H1 (cell line): Measurements from ENCODE around the gene BTBD8. TPM values are rescaled to one million over a fixed set of nuclear protein-coding genes. Genes with fewer than 3 reads are reported as not detected.

Experiments
- CTCF ChIA-PET: fragments of 300-600 bp; sonication (Branson Sonifier 250); formaldehyde crosslinking; loops from one replicate; lab custom pipeline; 2021; ENCODE audit not compliant: partially characterized antibody; lab: Charles Lee
- POLR2A ChIA-PET: fragments of 300-600 bp; sonication (Branson Sonifier 250); formaldehyde crosslinking; loops from one replicate; lab custom pipeline; 2021; ENCODE audit warnings: inconsistent platforms; ENCODE audit not compliant: partially characterized antibody; lab: Charles Lee
- DNase-seq, 2 experiments: peaks; one replicate each; pipeline versions ENCODE4 v3.0.0 to v3.0.0-alpha.2; 2010 to 2022; ENCODE audit warnings: low spot score in 2 of 2, low read depth in 1 of 2, mixed read lengths in 1 of 2
- FAIRE-seq: peaks from 2 replicates; lab custom pipeline; 2011; peaks lifted over from hg19 to GRCh38; lab: Jason Lieb, UNC
- H2AFZ ChIP-seq: 2 replicates; pipeline ENCODE4 v1.8.1; 2012; ENCODE audit warnings: low read length, inconsistent platforms
- H2AK5ac ChIP-seq: 2 replicates; pipeline ENCODE4 v1.6.1; 2013; ENCODE audit warnings: low read depth, low read length
- H2BK120ac ChIP-seq: replicated peaks from 2 replicates; pipeline ENCODE3; 2013; ENCODE audit warnings: low read depth, low read length, inconsistent platforms
- H2BK12ac ChIP-seq: 2 replicates; pipeline ENCODE4 v1.6.1; 2013; ENCODE audit warnings: low read depth, low read length
- H2BK15ac ChIP-seq: 2 replicates; pipeline ENCODE4 v1.6.1; 2013; ENCODE audit warnings: low read length
- H2BK20ac ChIP-seq: 2 replicates; pipeline ENCODE4 v1.6.1; 2013; ENCODE audit warnings: low read length
- H2BK5ac ChIP-seq: 2 replicates; pipeline ENCODE4 v1.6.1; 2013; ENCODE audit warnings: low read depth, low read length
- H3K14ac ChIP-seq: 2 replicates; pipeline ENCODE4 v1.6.1; 2013; ENCODE audit warnings: inconsistent platforms; ENCODE audit not compliant: insufficient read length
- H3K18ac ChIP-seq: 2 replicates; pipeline ENCODE4 v1.6.1; 2013; ENCODE audit warnings: low read length; ENCODE audit errors: extremely low read depth
- H3K23ac ChIP-seq: 2 replicates; pipeline ENCODE4 v1.6.1; 2013; ENCODE audit warnings: inconsistent platforms; ENCODE audit not compliant: insufficient read length
- H3K23me2 ChIP-seq: 2 replicates; pipeline ENCODE4 v1.6.1; 2013; ENCODE audit warnings: low read depth, low read length
- H3K27ac ChIP-seq: 2 replicates; pipeline ENCODE4 v1.6.1; 2011; ENCODE audit warnings: low read depth, low read length, inconsistent platforms
- H3K27me3 ChIP-seq, 4 experiments: replicated peaks in 1 of 4; 1 replicate in 1 of 4; 2 replicates in 3 of 4; pipeline versions ENCODE4 v1.6.1 to v1.8.1; 2011 to 2013; ENCODE audit warnings: low read length in 3 of 4, mild to moderate bottlenecking in 3 of 4, inconsistent platforms in 2 of 4, mixed read lengths in 2 of 4, moderate library complexity in 1 of 4; ENCODE audit not compliant: control insufficient read depth in 3 of 4, insufficient read depth in 3 of 4; ENCODE audit errors: extremely low read depth in 1 of 4
- H3K36me3 ChIP-seq, 4 experiments: 2 replicates each; pipeline versions ENCODE4 v1.6.1 to v1.8.1; 2011 to 2013; ENCODE audit warnings: mild to moderate bottlenecking in 4 of 4, low read length in 3 of 4, moderate library complexity in 2 of 4, control low read depth in 1 of 4, inconsistent platforms in 1 of 4; ENCODE audit not compliant: insufficient read depth in 4 of 4, control insufficient read depth in 2 of 4
- H3K4ac ChIP-seq: replicated peaks from 2 replicates; pipeline ENCODE3; 2013; ENCODE audit warnings: low read length, low read depth, mixed read lengths, inconsistent platforms; ENCODE audit not compliant: insufficient read length
- H3K4me1 ChIP-seq, 4 experiments: replicated peaks in 1 of 4; 1 replicate in 1 of 4; 2 replicates in 3 of 4; pipeline versions ENCODE4 v1.6.1 to v1.8.1; 2011 to 2013; ENCODE audit warnings: low read length in 3 of 4, inconsistent platforms in 2 of 4, mixed read lengths in 1 of 4; ENCODE audit not compliant: insufficient read depth in 4 of 4, control insufficient read depth in 3 of 4
- H3K4me2 ChIP-seq, 2 experiments: 2 replicates each; pipeline versions ENCODE4 v1.6.1 to v1.8.1; 2011 to 2013; ENCODE audit warnings: low read depth in 2 of 2, low read length in 2 of 2, control low read depth in 1 of 2, inconsistent platforms in 1 of 2, mild to moderate bottlenecking in 1 of 2; ENCODE audit not compliant: insufficient read depth in 1 of 2
- H3K4me3 ChIP-seq, 4 experiments: fragments of 200-600, 300-600 bp in 1 of 4; sonication (generic), shearing (Covaris generic), sonication (Bioruptor Twin) in 1 of 4; 2 replicates each; pipeline versions ENCODE4 v1.5.1 to v1.8.1; 2011 to 2016; ENCODE audit warnings: low read length in 4 of 4, low read depth in 3 of 4, control low read depth in 2 of 4, inconsistent platforms in 2 of 4, mild to moderate bottlenecking in 2 of 4, mixed read lengths in 1 of 4, moderate library complexity in 1 of 4; ENCODE audit not compliant: insufficient read depth in 2 of 4; ENCODE audit errors: extremely low read depth in 1 of 4
- H3K56ac ChIP-seq: replicated peaks from 2 replicates; pipeline ENCODE3; 2013; ENCODE audit warnings: low read depth, mild to moderate bottlenecking, mixed read lengths, low read length, inconsistent platforms; ENCODE audit not compliant: insufficient read length
- H3K79me1 ChIP-seq: 2 replicates; pipeline ENCODE4 v1.6.1; 2013; ENCODE audit warnings: low read depth, low read length, control low read depth
- H3K79me2 ChIP-seq, 2 experiments: 2 replicates each; pipeline versions ENCODE4 v1.6.1 to v1.8.1; 2012 to 2013; ENCODE audit warnings: low read length in 2 of 2, mild to moderate bottlenecking in 2 of 2, inconsistent platforms in 1 of 2; ENCODE audit not compliant: insufficient read depth in 2 of 2, control insufficient read depth in 1 of 2
- H3K9ac ChIP-seq, 4 experiments: replicated peaks in 1 of 4; 1 replicate in 1 of 4; 2 replicates in 3 of 4; pipeline versions ENCODE4 v1.6.1 to v1.8.1; 2011 to 2013; ENCODE audit warnings: low read depth in 3 of 4, low read length in 3 of 4, control low read depth in 2 of 4, mild to moderate bottlenecking in 2 of 4, moderate library complexity in 2 of 4, inconsistent platforms in 1 of 4; ENCODE audit errors: extremely low read depth in 1 of 4
- H3K9me3 ChIP-seq, 2 experiments: 2 replicates each; pipeline versions ENCODE4 v1.6.1 to v1.8.1; 2012 to 2013; ENCODE audit warnings: mild to moderate bottlenecking in 2 of 2, moderate library complexity in 2 of 2, control low read depth in 1 of 2, inconsistent platforms in 1 of 2, low read depth in 1 of 2, low read length in 1 of 2, mixed read lengths in 1 of 2; ENCODE audit not compliant: insufficient read depth in 2 of 2
- H4K20me1 ChIP-seq, 2 experiments: replicated peaks in 1 of 2; 2 replicates each; pipeline versions ENCODE3 to v1.8.1; 2011 to 2013; ENCODE audit warnings: inconsistent platforms in 2 of 2, low read length in 2 of 2, mild to moderate bottlenecking in 1 of 2; ENCODE audit not compliant: insufficient read depth in 2 of 2, control insufficient read depth in 1 of 2
- H4K5ac ChIP-seq: 2 replicates; pipeline ENCODE4 v1.6.1; 2013; ENCODE audit warnings: low read length, low read depth, mixed read lengths, inconsistent platforms; ENCODE audit not compliant: insufficient read length
- H4K8ac ChIP-seq: 2 replicates; pipeline ENCODE4 v1.8.0; 2013; ENCODE audit warnings: mild to moderate bottlenecking, moderate library complexity, low read length, inconsistent platforms; ENCODE audit not compliant: insufficient read depth; ENCODE audit errors: extremely low read depth
- H4K91ac ChIP-seq: replicated peaks from 2 replicates; pipeline ENCODE3; 2013; ENCODE audit warnings: low read length, mixed read lengths, inconsistent platforms; ENCODE audit not compliant: insufficient read length
- ATF2 ChIP-seq: IDR thresholded peaks from 2 replicates; pipeline ENCODE4 v1.6.1; 2012; ENCODE audit warnings: low read length, inconsistent platforms
- CBX5 ChIP-seq: fragments of 300-800, 300-1000 bp; sonication (generic); IDR thresholded peaks from 2 replicates; pipeline ENCODE4 v1.7.1; 2016; ENCODE audit warnings: antibody characterized with exemption, low read length, low read depth
- EZH2 ChIP-seq: fragments of 200-600 bp; sonication (generic); IDR thresholded peaks from 2 replicates; pipeline ENCODE4 v1.7.1; 2012; ENCODE audit warnings: low read depth, mild to moderate bottlenecking, moderate library complexity, low read length, inconsistent platforms; ENCODE audit not compliant: severe bottlenecking
- KDM5A ChIP-seq: fragments of 200-600 bp; IDR thresholded peaks from 2 replicates; pipeline ENCODE4 v1.7.1; 2012; ENCODE audit warnings: mild to moderate bottlenecking, low read length, inconsistent platforms, mixed read lengths
- RNF2 ChIP-seq: fragments of 200-900, 300-1000 bp; sonication (generic); IDR thresholded peaks from 2 replicates; pipeline ENCODE4 v1.7.1; 2016; ENCODE audit warnings: borderline replicate concordance, low read depth, mild to moderate bottlenecking, antibody characterized with exemption, low read length; ENCODE audit not compliant: poor library complexity, severe bottlenecking; ENCODE audit errors: missing control alignments
- TAF1 ChIP-seq: IDR thresholded peaks from 2 replicates; pipeline ENCODE4 v1.6.1; 2011; ENCODE audit warnings: mild to moderate bottlenecking, low read depth, low read length
- TBP ChIP-seq: IDR thresholded peaks from 2 replicates; pipeline ENCODE4 v1.6.1; 2011; ENCODE audit warnings: low read depth, low read length, improper control_type of control experiment
- WGBS, 2 experiments: shearing (Covaris generic) in 1 of 2; methylation state at CpG; one replicate each; pipeline versions ENCODE4 v1.1.6 to v1.1.7; 2013 to 2015; ENCODE audit warnings: low lambda C conversion rate in 2 of 2, mixed read lengths in 2 of 2, inconsistent platforms in 1 of 2, low coverage in 1 of 2, missing lambda C conversion rate in 1 of 2; ENCODE audit not compliant: insufficient replicate concordance in 2 of 2, insufficient coverage in 1 of 2, insufficient read length in 1 of 2; ENCODE audit errors: extremely low coverage in 1 of 2, missing lambda C conversion rate in 1 of 2; 5-methylcytosine and 5-hydroxymethylcytosine counted together
- polyA plus RNA-seq, 7 experiments: library from polyadenylated mRNA; depleted of rRNA in 3 of 7; stranded (reverse) in 5 of 7; unstranded in 2 of 7; fragments of >200 nt in 5 of 7; fragments of 200-250 nt in 2 of 7; gene quantifications; 1 replicate in 5 of 7; 2 replicates in 1 of 7; 4 replicates in 1 of 7; pipeline versions ENCODE4 v1.2.1 to v1.2.3, GENCODE V29; 2011 to 2013; ENCODE audit warnings: missing spikeins in 2 of 7, mixed read lengths in 2 of 7
- total RNA-seq: library from RNA; stranded (reverse); fragmentation: NEBNext Ultra II Directional; extraction: Animal tissue kit (Norgen Biotek cat#: 25700); gene quantifications from 2 replicates; pipeline ENCODE4 v1.2.1, GENCODE V29; 2021

The BTBD8 gene
- total and polyA plus RNA-seq, 2 of the 8 experiments (the other 6 are each of a cell fraction or from before 2014, with no cell fraction given) = 0.44 to 2.5 TPM

DNA sequence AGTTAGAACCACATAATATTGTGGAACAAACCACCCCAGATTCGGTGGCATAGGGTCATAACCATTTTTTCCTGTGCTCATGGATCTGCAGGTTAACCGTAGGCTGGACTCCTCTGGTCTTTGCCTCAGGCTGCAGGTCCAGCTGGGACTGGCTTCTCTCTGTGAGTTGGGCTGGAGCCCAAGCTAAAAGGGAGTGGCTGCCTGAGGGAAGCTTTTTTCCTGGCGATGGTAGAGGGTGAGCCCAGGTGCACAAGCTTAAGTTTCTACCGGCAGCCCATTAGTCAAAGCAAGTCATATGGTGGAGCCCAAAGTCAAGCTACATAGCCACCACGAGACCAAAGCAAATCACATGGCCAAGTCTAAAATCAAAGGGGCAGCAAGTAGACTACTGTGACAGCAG lies 36.5 kb upstream of the BTBD8 start:
- Histone ChIP-seq H4K91ac (no peak overlapping the region), H3K4me3 (no peak overlapping the region), H2AK5ac (no peak overlapping the region), H3K9ac (no peak overlapping the region), H3K79me1 (no peaks in the 10 kb centered on the region), H3K56ac (no peak overlapping the region), H3K4me1 (no peaks in the 10 kb centered on the region), H2BK120ac (no peak overlapping the region), H2BK20ac (no peak overlapping the region), H3K27me3 (no peaks in the 10 kb centered on the region), H2BK12ac (no peak overlapping the region), H2BK15ac (no peak overlapping the region), H4K5ac (no peak overlapping the region), H3K27ac (no peak overlapping the region), H2BK5ac (no peak overlapping the region), H3K14ac (no peak overlapping the region), H3K18ac (no peak overlapping the region), H3K4ac (no peak overlapping the region), H3K4me2 (no peak overlapping the region), H4K20me1 (no peaks in the 10 kb centered on the region), H3K79me2 (no peaks in the 10 kb centered on the region), H3K9me3 (no peaks in the 10 kb centered on the region), H3K23me2 (no peaks in the 10 kb centered on the region)
- WGBS, 2 experiments = 92% methylated on average over 5 of the region's 5 CpGs; no CpG with 5 or more reads in 1 of the 2 experiments
- no peak for FAIRE-seq
- ChIA-PET CTCF (interaction anchor here (0.6 to 1.1 kb wide), 3 partner anchors 34 to 247 kb away, joined by 3 to 5 read pairs (median 4); no protein-coding TSS in a partner anchor), POLR2A (no interaction called here)
- TF ChIP-seq RNF2 = no peak
- TF ChIP-seq TAF1 = no peak
- no peak for TF ChIP-seq KDM5A
- no peak for TF ChIP-seq EZH2
- no peak for TF ChIP-seq CBX5
- TF ChIP-seq TBP = no peak
- TF ChIP-seq ATF2 = no peak
- TF ChIP-seq, all 59 proteins: peak for 0
- Histone ChIP-seq H3K23ac (no peak overlapping the region), H3K36me3 (no peaks in the 10 kb centered on the region), H4K8ac (no peak overlapping the region), H2AFZ (no peak overlapping the region)
- DNase-seq = no peak
